ENCODE data around the gene SEMA4D.
A peak's percentile ranks its signal among the peaks of the same experiment; 100 is the strongest.

The SEMA4D gene

GRCh38 chr9:89527084-89527483 is 29.2 kb upstream of the SEMA4D start:
- DNase-seq, result no peak

- no peak for DNase-seq
Observed at GRCh38 chr9:89526667-89527066, 28.8 kb upstream of the SEMA4D start.

GRCh38 chr9:89525446-89526374 is 27.8 kb upstream of the SEMA4D start:
- no peak for DNase-seq

GRCh38 chr9:89524963-89525362 is 27.1 kb upstream of the SEMA4D start:
- no peak for DNase-seq

GRCh38 chr9:89523948-89524347 is 26.0 kb upstream of the SEMA4D start:
- DNase-seq, result no peak

- no peak for DNase-seq
Observed at GRCh38 chr9:89522959-89523285, 25.0 kb upstream of the SEMA4D start.

GRCh38 chr9:89522261-89522958 is 24.5 kb upstream of the SEMA4D start:
- no peak for DNase-seq

GRCh38 chr9:89519366-89519805 is 21.5 kb upstream of the SEMA4D start:
- no peak for DNase-seq

- DNase-seq, result no peak
Observed at GRCh38 chr9:89518466-89519365, 20.8 kb upstream of the SEMA4D start.

GRCh38 chr9:89515416-89515815 is 17.5 kb upstream of the SEMA4D start:
- DNase-seq, result peak; percentile 26

- DNase-seq, result peak; percentile 10
Observed at GRCh38 chr9:89514956-89515355, 17.0 kb upstream of the SEMA4D start.

- DNase-seq, result peak; percentile 65
Observed at GRCh38 chr9:89514337-89514736, 16.4 kb upstream of the SEMA4D start.

- no peak for DNase-seq
Observed at GRCh38 chr9:89513837-89514236, 15.9 kb upstream of the SEMA4D start.

GRCh38 chr9:89512382-89512781 is 14.5 kb upstream of the SEMA4D start:
- DNase-seq, result no peak

GRCh38 chr9:89508951-89509615 is 11.2 kb upstream of the SEMA4D start:
- no peak for DNase-seq

GRCh38 chr9:89505911-89506310 is 8.0 kb upstream of the SEMA4D start:
- no peak for DNase-seq

GRCh38 chr9:89505048-89505447 is 7.1 kb upstream of the SEMA4D start:
- DNase-seq, result no peak

GRCh38 chr9:89502671-89503070 is 4.8 kb upstream of the SEMA4D start:
- DNase-seq, result no peak

- DNase-seq, result no peak
Observed at GRCh38 chr9:89502038-89502601, 4.2 kb upstream of the SEMA4D start.

GRCh38 chr9:89501311-89501898 is 3.5 kb upstream of the SEMA4D start:
- no peak for DNase-seq

GRCh38 chr9:89500008-89500407 is 2.1 kb upstream of the SEMA4D start:
- DNase-seq, result no peak

Data from NCI-H82 (cell line).